ENCODE results near the gene PIN4.

- TF ChIP-seq SUZ12 (IDR thresholded peaks at IDR 0.05; ENCODE audit: extremely low read depth, insufficient read depth, insufficient read length) (no peak), YY1 (IDR thresholded peaks at IDR 0.05; ENCODE audit: insufficient read depth, insufficient read length) (no peak), ZNF274 (IDR thresholded peaks at IDR 0.05; ENCODE audit: low read depth, low read length) (no peak)
Observed at GRCh38 chrX:72181178-72182125, at the start of gene PIN4.
